Stimulated activated CD4-positive, alpha-beta T cell treated with anti-CD3 and anti-CD28 coated beads, Interleukin-2, amount 100 ng/mL, for 24 hours (primary cell): ENCODE data around the gene ATP8B3.

Source experiments
- DNase-seq, 2 donors: peaks; one replicate each; pipeline ENCODE4 v3.0.0-alpha.2; 2020

Gene ATP8B3

DNA sequence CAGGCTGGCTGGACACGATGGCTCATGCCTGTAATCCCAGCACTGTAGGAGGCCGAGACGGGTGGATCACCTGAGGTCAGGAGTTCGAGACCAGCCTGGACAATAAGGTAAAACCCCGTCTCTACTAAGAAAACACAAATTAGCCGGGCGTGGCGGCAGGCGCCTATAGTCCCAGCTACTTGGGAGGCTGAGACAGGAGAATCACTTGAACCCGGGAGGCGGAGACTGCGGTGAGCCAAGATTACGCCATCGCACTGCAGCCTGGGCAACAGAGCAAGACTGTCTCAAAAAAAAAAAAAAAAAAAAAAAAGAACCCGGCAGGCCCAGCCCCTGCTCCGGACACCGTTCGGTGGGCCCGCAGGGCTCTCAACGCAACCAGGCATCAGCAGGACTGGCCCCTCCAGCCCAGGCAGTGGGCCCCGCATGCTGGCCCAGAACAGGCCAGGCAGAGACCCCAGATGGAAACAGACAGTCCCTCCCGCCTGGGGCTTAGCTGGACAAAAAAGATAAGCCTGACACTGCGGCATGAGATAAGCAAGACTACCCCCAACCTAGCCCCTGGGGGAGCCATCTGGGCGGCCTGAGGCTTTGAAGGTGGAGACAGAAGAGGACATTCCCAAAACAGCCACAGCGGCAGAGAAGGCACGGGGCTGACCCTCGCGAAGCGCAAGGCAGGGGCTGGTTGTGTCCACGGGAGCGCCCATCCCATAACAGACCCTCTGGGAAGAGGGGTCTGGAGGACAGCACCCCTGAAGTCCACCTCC lies 24.6 kb upstream of the ATP8B3 start:
- DNase-seq, result no peak

DNA sequence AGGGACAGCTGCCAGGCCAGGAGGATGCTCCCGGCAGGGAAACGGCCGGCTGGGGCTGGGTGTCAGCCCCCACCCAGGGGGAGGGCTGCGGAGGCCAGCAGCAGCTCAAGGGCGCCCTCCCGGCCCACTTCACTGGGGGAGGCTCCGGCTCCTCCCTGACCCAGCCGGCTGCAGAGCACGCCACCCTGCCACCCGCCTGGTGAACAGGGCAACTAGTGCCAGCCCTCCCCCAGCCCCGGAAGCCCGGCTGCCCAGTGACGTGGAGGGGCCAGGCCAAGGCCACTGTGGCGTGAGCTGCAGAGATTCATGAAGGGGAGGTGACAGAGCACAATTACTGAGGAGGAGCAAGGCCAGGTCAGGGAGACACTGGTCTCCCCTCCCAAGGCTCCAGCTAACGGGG lies 21.5 kb upstream of the ATP8B3 start:
- DNase-seq, result no peak

- DNase-seq, result no peak
These were observed 20.1 kb upstream of the ATP8B3 start for GRCh38 chr19:1832046-1832663.

GRCh38 chr19:1830978-1831377 lies 18.9 kb upstream of the ATP8B3 start:
- DNase-seq, result no peak

- no peak for DNase-seq
These were observed 18.5 kb upstream of the ATP8B3 start for GRCh38 chr19:1830568-1830967.

DNA sequence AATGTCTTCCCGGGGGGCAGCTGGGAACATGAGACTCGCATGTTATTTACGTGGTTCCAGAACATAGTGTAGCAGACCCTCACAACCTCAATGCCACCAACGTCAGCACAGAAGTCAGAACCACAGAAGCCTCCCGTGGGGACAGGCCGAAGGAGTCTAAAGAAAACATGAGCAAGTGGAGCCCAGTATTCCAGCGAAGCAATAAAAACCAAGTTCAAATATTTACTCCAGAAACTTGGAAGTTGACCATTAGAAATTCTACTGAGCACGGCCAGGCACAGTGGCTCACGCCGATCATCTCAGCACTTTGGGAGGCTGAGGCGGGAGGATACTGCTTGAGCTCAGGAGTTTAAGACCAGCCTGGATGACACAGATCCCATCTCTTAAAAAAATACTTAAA lies 17.9 kb upstream of the ATP8B3 start:
- DNase-seq, result no peak

GRCh38 chr19:1828279-1829238 lies 16.5 kb upstream of the ATP8B3 start:
- DNase-seq, result no peak

GRCh38 chr19:1827566-1828278 lies 15.6 kb upstream of the ATP8B3 start:
- DNase-seq, result no peak

- no peak for DNase-seq
These were observed 14.8 kb upstream of the ATP8B3 start for GRCh38 chr19:1826557-1827521.

GRCh38 chr19:1825909-1826556 lies 14.0 kb upstream of the ATP8B3 start:
- DNase-seq, result peak; percentile 81 to 85

DNA sequence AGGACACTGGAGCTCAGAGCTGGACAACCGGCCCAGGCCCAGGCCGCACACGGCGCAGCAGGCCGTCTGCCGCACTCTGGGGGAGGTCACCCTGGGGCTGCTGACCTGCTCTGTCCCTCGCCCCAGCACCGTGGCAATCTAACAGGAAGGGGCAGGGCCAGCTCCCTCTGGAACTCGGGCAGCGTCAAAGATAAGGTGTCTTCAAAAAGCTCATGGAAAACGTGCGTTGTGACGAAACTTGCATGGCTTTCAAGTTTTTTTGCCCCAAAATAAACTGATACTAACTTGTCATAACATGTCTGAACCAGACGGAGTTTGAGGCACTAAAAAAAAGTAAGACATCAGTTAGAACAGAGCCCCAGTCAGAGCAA lies 12.2 kb upstream of the ATP8B3 start:
- no peak for DNase-seq

GRCh38 chr19:1823539-1824251 lies 11.6 kb upstream of the ATP8B3 start:
- no peak for DNase-seq

DNA sequence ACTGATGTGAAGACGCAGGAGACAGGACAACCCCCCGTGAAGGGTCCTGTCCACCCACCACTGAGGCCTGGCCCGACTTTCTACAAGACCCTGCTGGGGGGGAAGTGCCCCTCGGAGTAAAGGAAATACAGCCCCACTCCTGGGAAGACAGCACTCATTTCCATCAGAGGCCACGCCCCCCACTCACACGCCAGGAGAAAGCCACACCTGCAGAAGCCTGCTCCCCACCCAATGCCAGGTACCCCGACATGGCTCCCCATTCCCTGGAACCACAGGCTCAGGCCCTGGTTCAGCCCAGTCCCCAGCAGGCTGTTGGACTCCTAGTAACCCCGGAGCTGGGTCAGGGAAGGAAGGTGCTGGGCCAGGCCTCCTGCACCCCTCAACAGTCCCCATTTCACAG lies 10.9 kb upstream of the ATP8B3 start:
- no peak for DNase-seq

- DNase-seq, result no peak
These were observed 10.1 kb upstream of the ATP8B3 start for GRCh38 chr19:1822210-1822609.

- no peak for DNase-seq
These were observed 7.5 kb upstream of the ATP8B3 start for GRCh38 chr19:1819341-1820255.

DNA sequence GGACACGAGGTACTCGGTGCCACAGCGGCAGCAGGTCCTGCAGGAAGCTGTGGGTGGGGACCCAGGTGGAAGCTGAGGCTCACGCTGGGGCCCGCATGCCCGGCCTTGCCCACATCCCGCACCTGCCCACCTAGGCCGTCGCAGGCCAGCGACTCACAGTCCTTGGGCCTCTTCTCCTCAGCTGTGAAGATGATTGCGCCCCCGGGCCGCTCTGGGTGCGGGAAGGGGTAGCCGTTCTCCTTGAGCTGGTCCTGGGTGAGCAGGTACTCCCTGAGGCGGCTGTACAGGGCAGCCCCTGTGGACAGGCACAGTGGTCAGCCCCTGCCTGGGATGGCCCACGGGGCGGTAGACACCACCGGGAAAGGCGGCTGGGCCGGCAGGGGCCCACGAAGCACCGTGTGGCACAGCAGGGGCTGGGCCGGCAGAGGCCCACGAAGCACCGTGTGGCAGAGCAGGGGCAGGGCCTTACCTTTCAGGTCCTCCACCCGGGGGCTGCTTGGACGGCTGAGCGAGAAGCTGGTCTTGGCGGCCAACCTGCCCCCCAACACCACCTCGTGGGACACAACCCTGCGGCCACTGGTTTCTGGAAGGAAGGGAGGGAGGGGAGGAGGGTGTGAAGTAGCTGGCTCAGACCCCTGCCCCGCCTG lies 6.6 kb upstream of the ATP8B3 start:
- DNase-seq, result no peak

- no peak for DNase-seq
These were observed 5.6 kb upstream of the ATP8B3 start for GRCh38 chr19:1817553-1818179.
